HCT116 (cell line): ENCODE data around the gene DENR. TPM values are rescaled to one million over a fixed set of nuclear protein-coding genes. Genes with fewer than 3 reads are reported as not detected.

Experiments used
- ATAC-seq: fragments of 200-7000 bp; cut with Tn5 transposase; 2 replicates; pipeline ENCODE4 v1.9.1; 2020; ENCODE audit warnings: mild to moderate bottlenecking, moderate library complexity
- BruUV-seq: library from RNA; stranded (reverse); fragments of 400-500 nt; replicated peaks from 2 replicates; lab custom pipeline; 2021; lab: Mats Ljungman, UMichigan
- CTCF ChIA-PET: fragments of 300-600 bp; sonication (Branson Sonifier 250); formaldehyde crosslinking; loops from one replicate; lab custom pipeline; 2021; ENCODE audit warnings: antibody characterized with exemption; lab: Charles Lee
- POLR2A ChIA-PET: fragments of 300-600, 350-600 bp; sonication (Branson Sonifier 250); formaldehyde crosslinking; loops from one replicate; lab custom pipeline; 2021; ENCODE audit warnings: antibody characterized with exemption; lab: Charles Lee
- RAD21 ChIA-PET, 2 experiments: fragments of 300-600 bp; sonication (Branson Sonifier 250); formaldehyde crosslinking; loops; one replicate each; lab custom pipeline; 2023; ENCODE audit warnings: low total read pairs in 2 of 2; ENCODE audit not compliant: uncharacterized antibody in 2 of 2, unreplicated experiment in 2 of 2, low non-redundant PET in 1 of 2; lab: Charles Lee
- DNase-seq: peaks from one replicate; pipeline ENCODE4 v3.0.0-alpha.2; 2010; ENCODE audit warnings: low read depth, low spot score
- H2AFZ ChIP-seq: fragments of 200-600 bp; shearing (Covaris generic), sonication (generic); 2 replicates; pipeline ENCODE4 v1.6.1; 2017; ENCODE audit warnings: low read depth, mixed run types, mixed read lengths, antibody characterized with exemption, low read length; ENCODE audit not compliant: poor library complexity, severe bottlenecking
- H3K27ac ChIP-seq: 2 replicates; pipeline ENCODE4 v1.5.1; 2012; ENCODE audit warnings: low read depth, low read length
- H3K27me3 ChIP-seq: fragments of 200-600 bp; sonication (generic); 2 replicates; pipeline ENCODE4 v1.6.1; 2016; ENCODE audit warnings: mixed run types, low read length, mixed read lengths; ENCODE audit not compliant: insufficient read depth
- H3K36me3 ChIP-seq, 2 experiments: fragments of 200-500 bp in 1 of 2; fragments of 200-600 bp in 1 of 2; sonication (Bioruptor generic) in 1 of 2; sonication (generic) in 1 of 2; 2 replicates each; pipeline versions ENCODE4 v1.5.1 to v1.6.1; 2014 to 2016; ENCODE audit warnings: low read length in 2 of 2, inconsistent platforms in 1 of 2, mixed read lengths in 1 of 2, mixed run types in 1 of 2; ENCODE audit not compliant: insufficient read depth in 2 of 2, control insufficient read depth in 1 of 2
- H3K4me1 ChIP-seq, 2 experiments: fragments of 200-600 bp in 1 of 2; sonication (generic) in 1 of 2; 2 replicates each; pipeline versions ENCODE4 v1.5.1 to v1.6.1; 2012 to 2017; ENCODE audit warnings: low read length in 2 of 2, inconsistent platforms in 1 of 2, mild to moderate bottlenecking in 1 of 2, mixed read lengths in 1 of 2, mixed run types in 1 of 2, moderate library complexity in 1 of 2; ENCODE audit not compliant: insufficient read depth in 2 of 2, control insufficient read depth in 1 of 2
- H3K4me2 ChIP-seq: fragments of 200-600 bp; sonication (generic); 2 replicates; pipeline ENCODE4 v1.6.1; 2017; ENCODE audit warnings: mixed run types, low read length, mixed read lengths
- H3K4me3 ChIP-seq, 2 experiments: fragments of 200-600 bp in 1 of 2; sonication (generic) in 1 of 2; replicated peaks in 1 of 2; 2 replicates each; pipeline ENCODE4 v1.5.1; 2011 to 2016; ENCODE audit warnings: low read length in 2 of 2, control low read depth in 1 of 2, low read depth in 1 of 2, mild to moderate bottlenecking in 1 of 2, mixed read lengths in 1 of 2, mixed run types in 1 of 2
- H3K79me2 ChIP-seq: fragments of 200-600 bp; sonication (generic); 2 replicates; pipeline ENCODE4 v1.6.1; 2017; ENCODE audit warnings: mild to moderate bottlenecking, mixed run types, low read length, moderate library complexity, mixed read lengths; ENCODE audit not compliant: insufficient read depth
- H3K9ac ChIP-seq: fragments of 200-600 bp; sonication (generic); 2 replicates; pipeline ENCODE4 v1.6.1; 2016; ENCODE audit warnings: low read length, mixed read lengths
- H3K9me2 ChIP-seq: fragments of 200-600 bp; sonication (generic), shearing (Covaris generic); 2 replicates; pipeline ENCODE4 v1.6.1; 2017; ENCODE audit warnings: mixed run types, mild to moderate bottlenecking, moderate library complexity; ENCODE audit not compliant: insufficient read depth
- H3K9me3 ChIP-seq, 2 experiments: fragments of 200-500 bp in 1 of 2; fragments of 200-600 bp in 1 of 2; sonication (Bioruptor generic) in 1 of 2; sonication (generic) in 1 of 2; 2 replicates each; pipeline ENCODE4 v1.6.1; 2014 to 2017; ENCODE audit warnings: low read length in 2 of 2, mixed read lengths in 2 of 2, inconsistent platforms in 1 of 2, low read depth in 1 of 2, mild to moderate bottlenecking in 1 of 2, mixed run types in 1 of 2, moderate library complexity in 1 of 2; ENCODE audit not compliant: control insufficient read depth in 1 of 2, insufficient read depth in 1 of 2
- H4K20me1 ChIP-seq: fragments of 200-600 bp; sonication (generic), shearing (Covaris generic); 2 replicates; pipeline ENCODE4 v1.6.1; 2017; ENCODE audit warnings: mixed run types, mild to moderate bottlenecking, moderate library complexity; ENCODE audit not compliant: insufficient read depth
- CBX3 ChIP-seq: IDR thresholded peaks from 2 replicates; pipeline ENCODE4 v1.6.1; 2012; ENCODE audit warnings: low read depth
- FOSL1 ChIP-seq: IDR thresholded peaks from 2 replicates; pipeline ENCODE4 v1.6.1; 2012; ENCODE audit warnings: low read depth
- JUND ChIP-seq: IDR thresholded peaks from 2 replicates; pipeline ENCODE4 v1.6.1; 2012
- POLR2A ChIP-seq: IDR thresholded peaks from 2 replicates; pipeline ENCODE4 v1.7.0; 2011; ENCODE audit warnings: borderline replicate concordance; ENCODE audit not compliant: insufficient read depth, insufficient read length; ENCODE audit errors: extremely low read depth
- SIN3A ChIP-seq: IDR thresholded peaks from 2 replicates; pipeline ENCODE4 v1.6.1; 2012; ENCODE audit warnings: low read depth
- TCF7L2 ChIP-seq: IDR thresholded peaks from 2 replicates; pipeline ENCODE4 v1.7.0; 2011; ENCODE audit warnings: borderline replicate concordance, inconsistent platforms; ENCODE audit not compliant: insufficient read depth, insufficient read length; ENCODE audit errors: extremely low read depth
- ZFX ChIP-seq: fragments of 450-650 bp; IDR thresholded peaks from 2 replicates; pipeline ENCODE4 v1.6.1; 2017
- ZNF274 ChIP-seq: fragments of 200-500 bp; sonication (Bioruptor generic); IDR thresholded peaks from 2 replicates; pipeline ENCODE4 v1.6.1; 2014; ENCODE audit warnings: mild to moderate bottlenecking, low read depth, low read length, inconsistent platforms
- intact Hi-C: fragments of 100-400 bp; cut with micrococcal nuclease; formaldehyde crosslinking; loops from 2 replicates; pipeline ENCODE4 v1.10.0; 2022
- total RNA-seq: library from RNA; stranded (reverse); gene quantifications from one replicate; pipeline ENCODE4 v1.2.1, GENCODE V29; 2021; ENCODE audit not compliant: unreplicated experiment
- TF ChIP-seq, protein P1 (sequence below), 3 experiments: fragments of 200-600 bp in 1 of 3; sonication (generic) in 1 of 3; IDR thresholded peaks in 2 of 3; conservative IDR thresholded peaks in 1 of 3; 2 replicates each; pipeline ENCODE4 v1.5.1; 2012 to 2017; ENCODE audit warnings: low read depth in 2 of 3, low read length in 2 of 3, antibody characterized with exemption in 1 of 3, borderline replicate concordance in 1 of 3, control low read depth in 1 of 3, mild to moderate bottlenecking in 1 of 3, mixed read lengths in 1 of 3, mixed run types in 1 of 3, moderate library complexity in 1 of 3; ENCODE audit not compliant: insufficient read depth in 1 of 3
- TF ChIP-seq, protein P2 (sequence below): IDR thresholded peaks from 2 replicates; pipeline ENCODE4 v1.6.1; 2011; ENCODE audit warnings: mild to moderate bottlenecking, low read length, moderate library complexity; ENCODE audit not compliant: insufficient replicate concordance; ENCODE audit errors: extremely low read depth

The DENR gene
- total RNA-seq, 1 experiment from 2014 or later, result 59.1 TPM

DNA sequence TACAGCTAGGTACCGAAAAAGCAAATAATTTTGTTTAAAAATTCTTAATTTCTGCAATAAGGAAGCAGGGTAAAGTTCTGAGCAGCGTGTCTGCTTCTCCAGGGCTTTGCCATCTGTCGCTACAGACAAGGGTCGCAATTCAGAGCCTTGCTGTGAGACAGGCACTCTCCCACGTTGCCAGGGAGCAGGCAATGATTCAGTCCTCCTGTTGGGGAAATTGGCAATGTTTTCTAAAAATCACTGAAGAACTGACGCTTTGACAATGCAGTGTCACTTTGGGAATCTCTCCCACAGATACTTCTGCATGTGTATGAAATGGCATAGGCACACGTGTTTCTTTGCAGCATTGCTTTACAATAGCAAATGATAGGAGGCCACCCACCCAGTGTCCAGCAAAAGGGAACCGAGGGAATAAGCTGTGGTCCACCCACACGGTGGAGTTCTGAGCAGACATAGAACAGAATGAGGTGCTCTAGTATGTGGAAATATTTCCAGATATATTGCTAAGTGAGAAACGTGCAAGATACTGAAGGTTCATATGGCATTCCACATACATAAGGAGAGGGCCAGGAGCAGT is 66.7 kb downstream of the DENR start:
- POLR2A ChIA-PET, result no interaction called here
- CTCF ChIA-PET, result no interaction called here
- Histone ChIP-seq H3K4me2 (no peak overlapping the region), H3K79me2 (no peaks in the 10 kb centered on the region), H2AFZ (no peak overlapping the region), H3K36me3 (no peaks in the 10 kb centered on the region), H3K27ac (no peak overlapping the region), H3K4me3 (no peak overlapping the region), H4K20me1 (no peaks in the 10 kb centered on the region)
- intact Hi-C loops, result no loop called here
- no peak for DNase-seq
- TF ChIP-seq ZNF274 (no peak), TCF7L2 (no peak), SIN3A (no peak), JUND (no peak), CBX3 (no peak), ZFX (no peak), FOSL1 (no peak), POLR2A (no peak)
- TF ChIP-seq, protein P1, sequence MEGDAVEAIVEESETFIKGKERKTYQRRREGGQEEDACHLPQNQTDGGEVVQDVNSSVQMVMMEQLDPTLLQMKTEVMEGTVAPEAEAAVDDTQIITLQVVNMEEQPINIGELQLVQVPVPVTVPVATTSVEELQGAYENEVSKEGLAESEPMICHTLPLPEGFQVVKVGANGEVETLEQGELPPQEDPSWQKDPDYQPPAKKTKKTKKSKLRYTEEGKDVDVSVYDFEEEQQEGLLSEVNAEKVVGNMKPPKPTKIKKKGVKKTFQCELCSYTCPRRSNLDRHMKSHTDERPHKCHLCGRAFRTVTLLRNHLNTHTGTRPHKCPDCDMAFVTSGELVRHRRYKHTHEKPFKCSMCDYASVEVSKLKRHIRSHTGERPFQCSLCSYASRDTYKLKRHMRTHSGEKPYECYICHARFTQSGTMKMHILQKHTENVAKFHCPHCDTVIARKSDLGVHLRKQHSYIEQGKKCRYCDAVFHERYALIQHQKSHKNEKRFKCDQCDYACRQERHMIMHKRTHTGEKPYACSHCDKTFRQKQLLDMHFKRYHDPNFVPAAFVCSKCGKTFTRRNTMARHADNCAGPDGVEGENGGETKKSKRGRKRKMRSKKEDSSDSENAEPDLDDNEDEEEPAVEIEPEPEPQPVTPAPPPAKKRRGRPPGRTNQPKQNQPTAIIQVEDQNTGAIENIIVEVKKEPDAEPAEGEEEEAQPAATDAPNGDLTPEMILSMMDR (IDR thresholded peaks at IDR 0.05 in 2 of 3, conservative IDR thresholded peaks at IDR 0.05 in 1 of 3; ENCODE audit: borderline replicate concordance in 1 of 3, insufficient read depth in 1 of 3, low read depth in 2 of 3, low read length in 2 of 3), result no peak
- TF ChIP-seq, protein P2, sequence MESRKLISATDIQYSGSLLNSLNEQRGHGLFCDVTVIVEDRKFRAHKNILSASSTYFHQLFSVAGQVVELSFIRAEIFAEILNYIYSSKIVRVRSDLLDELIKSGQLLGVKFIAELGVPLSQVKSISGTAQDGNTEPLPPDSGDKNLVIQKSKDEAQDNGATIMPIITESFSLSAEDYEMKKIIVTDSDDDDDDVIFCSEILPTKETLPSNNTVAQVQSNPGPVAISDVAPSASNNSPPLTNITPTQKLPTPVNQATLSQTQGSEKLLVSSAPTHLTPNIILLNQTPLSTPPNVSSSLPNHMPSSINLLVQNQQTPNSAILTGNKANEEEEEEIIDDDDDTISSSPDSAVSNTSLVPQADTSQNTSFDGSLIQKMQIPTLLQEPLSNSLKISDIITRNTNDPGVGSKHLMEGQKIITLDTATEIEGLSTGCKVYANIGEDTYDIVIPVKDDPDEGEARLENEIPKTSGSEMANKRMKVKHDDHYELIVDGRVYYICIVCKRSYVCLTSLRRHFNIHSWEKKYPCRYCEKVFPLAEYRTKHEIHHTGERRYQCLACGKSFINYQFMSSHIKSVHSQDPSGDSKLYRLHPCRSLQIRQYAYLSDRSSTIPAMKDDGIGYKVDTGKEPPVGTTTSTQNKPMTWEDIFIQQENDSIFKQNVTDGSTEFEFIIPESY, result no peak
- TF ChIP-seq, all 23 proteins: peak for 0
- H3K9ac ChIP-seq, result no peak overlapping the region
- no peaks in the 10 kb centered on the region for H3K4me1 ChIP-seq
- no peaks in the 10 kb centered on the region for H3K9me2 ChIP-seq
- no TSS peak for BruUV-seq
- H3K9me3 ChIP-seq, result no peaks in the 10 kb centered on the region
- RAD21 ChIA-PET, result no interaction called here
- ATAC-seq, result no peak
- no peaks in the 10 kb centered on the region for H3K27me3 ChIP-seq
